Activated T-cell treated with anti-CD3 and anti-CD28 coated beads, Interleukin-2, amount 50 U/mL, for 72 hours (primary cell): ENCODE data around the gene RPS15A. TPM values are rescaled to one million over a fixed set of nuclear protein-coding genes. Genes with fewer than 3 reads are reported as not detected.

ENCODE experiments used
- ATAC-seq, 2 donors: fragments of 150-1000 bp; cut with Tn5 transposase; replicated peaks in 1 of 2; 2 replicates each; pipeline ENCODE4 v1.10.0; 2021; ENCODE audit warnings: moderate library complexity in 2 of 2, mild to moderate bottlenecking in 1 of 2
- DNase-seq, 2 donors: peaks; one replicate each; pipeline ENCODE4 v3.0.0; 2021 to 2022; ENCODE audit warnings: mixed read lengths in 1 of 2
- H3K27ac Mint-ChIP-seq: one replicate; pipeline ENCODE4 v1.8.0; 2022; ENCODE audit warnings: mild to moderate bottlenecking, moderate library complexity, mixed read lengths
- H3K27me3 Mint-ChIP-seq: one replicate; pipeline ENCODE4 v1.8.0; 2022; ENCODE audit warnings: low read depth, mixed read lengths
- H3K36me3 Mint-ChIP-seq, 2 donors: one replicate each; pipeline ENCODE4 v1.8.0; 2022; ENCODE audit warnings: mixed read lengths in 2 of 2, mild to moderate bottlenecking in 1 of 2; ENCODE audit not compliant: insufficient read depth in 2 of 2
- H3K4me1 Mint-ChIP-seq: one replicate; pipeline ENCODE4 v1.8.0; 2022; ENCODE audit warnings: low read depth, mixed read lengths
- H3K4me3 Mint-ChIP-seq, 2 donors: one replicate each; pipeline ENCODE4 v1.8.0; 2022; ENCODE audit warnings: mild to moderate bottlenecking in 2 of 2, mixed read lengths in 2 of 2, moderate library complexity in 2 of 2
- H3K9me3 Mint-ChIP-seq, 2 donors: one replicate each; pipeline ENCODE4 v1.8.0; 2022; ENCODE audit warnings: mixed read lengths in 2 of 2
- total RNA-seq, 2 donors: library from RNA; stranded (reverse); gene quantifications; one replicate each; pipeline ENCODE4 v1.2.3, GENCODE V29; 2022

Gene RPS15A
- total RNA-seq, 2 donors from 2014 or later: 2,952 to 3,046 TPM

DNA sequence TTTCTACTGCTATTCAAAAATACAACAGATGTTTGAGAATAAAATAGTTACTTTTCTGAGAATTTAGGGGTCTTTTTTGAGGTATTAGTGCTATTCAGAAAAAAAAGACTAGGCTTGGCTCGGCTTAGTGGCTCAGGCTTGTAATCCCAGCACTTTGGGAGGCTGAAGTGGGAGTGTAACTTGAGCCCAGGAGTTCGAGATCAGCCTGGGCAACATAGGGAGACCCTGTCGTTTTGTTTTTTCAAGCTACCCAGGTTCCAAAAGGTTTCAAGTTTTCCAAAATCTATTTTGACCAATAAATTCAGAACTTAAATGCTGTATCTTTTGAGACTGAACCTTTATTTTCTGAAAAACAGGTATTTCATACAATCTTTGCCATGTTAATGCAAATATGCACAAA lies 14.4 kb upstream of the RPS15A start:
- ATAC-seq (no peak), DNase-seq (no peak)
- Mint-ChIP-seq H3K36me3 (peaks cover 13 to 29% of the 10 kb centered on the region in 2 donors), H3K4me1 (peaks cover 59% of the 10 kb centered on the region), H3K27me3 (no peaks in the 10 kb centered on the region), H3K27ac (peak overlapping the region; percentile 97), H3K9me3 (no peaks in the 10 kb centered on the region), H3K4me3 (peak overlapping the region in 1 of 2 donors; percentile 91)

DNA sequence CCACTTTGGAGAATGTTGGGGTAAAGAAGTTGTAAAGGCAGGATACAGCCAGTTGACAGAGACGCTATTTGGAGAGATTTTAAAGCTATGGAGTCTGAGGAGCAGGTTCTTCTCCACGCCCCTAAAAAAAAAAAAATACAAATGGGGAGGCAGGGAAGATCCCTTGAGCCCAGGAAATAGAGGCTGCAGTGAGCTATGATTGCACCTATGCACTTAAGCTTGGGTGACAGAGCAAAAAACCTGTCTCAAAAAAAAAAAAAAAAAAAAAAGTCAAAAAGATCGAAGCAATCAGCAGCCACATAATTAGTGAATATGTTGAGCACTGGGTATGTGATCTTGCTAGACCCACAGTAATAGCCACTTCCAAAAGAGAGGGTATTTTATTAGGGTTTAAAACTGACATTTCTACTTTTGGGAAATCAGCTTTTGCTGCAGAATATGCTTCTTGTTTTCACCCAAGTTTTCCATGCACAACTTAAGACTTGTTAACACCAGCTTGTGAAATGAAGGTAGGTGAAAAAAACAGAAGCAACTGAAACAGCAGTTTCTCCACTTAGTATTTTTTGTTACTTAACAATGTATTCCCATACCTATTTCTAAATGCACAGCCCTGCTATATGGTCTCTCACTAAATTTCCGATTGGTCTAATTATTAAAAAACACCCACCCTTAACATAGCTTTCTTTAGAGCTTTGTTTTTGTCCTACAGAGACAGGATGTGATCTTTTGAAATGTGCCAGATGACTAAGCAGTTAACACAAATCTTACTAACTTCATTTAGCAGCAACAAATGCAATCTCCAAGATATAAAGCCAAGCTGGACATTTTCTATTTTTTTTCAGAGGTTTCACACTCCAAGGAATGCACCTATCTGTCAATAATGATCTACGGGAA lies 13.7 kb upstream of the RPS15A start:
- peak overlapping the region; percentile 91 to 96 for H3K4me3 Mint-ChIP-seq
- H3K36me3 Mint-ChIP-seq: peaks cover 9 to 23% of the 10 kb centered on the region in 2 donors
- ATAC-seq (no peak), DNase-seq (no peak)
- H3K4me1 Mint-ChIP-seq: peaks cover 66% of the 10 kb centered on the region
- H3K27ac Mint-ChIP-seq: peak overlapping the region; percentile 97
- H3K9me3 Mint-ChIP-seq: no peaks in the 10 kb centered on the region
- H3K27me3 Mint-ChIP-seq: no peaks in the 10 kb centered on the region

DNA sequence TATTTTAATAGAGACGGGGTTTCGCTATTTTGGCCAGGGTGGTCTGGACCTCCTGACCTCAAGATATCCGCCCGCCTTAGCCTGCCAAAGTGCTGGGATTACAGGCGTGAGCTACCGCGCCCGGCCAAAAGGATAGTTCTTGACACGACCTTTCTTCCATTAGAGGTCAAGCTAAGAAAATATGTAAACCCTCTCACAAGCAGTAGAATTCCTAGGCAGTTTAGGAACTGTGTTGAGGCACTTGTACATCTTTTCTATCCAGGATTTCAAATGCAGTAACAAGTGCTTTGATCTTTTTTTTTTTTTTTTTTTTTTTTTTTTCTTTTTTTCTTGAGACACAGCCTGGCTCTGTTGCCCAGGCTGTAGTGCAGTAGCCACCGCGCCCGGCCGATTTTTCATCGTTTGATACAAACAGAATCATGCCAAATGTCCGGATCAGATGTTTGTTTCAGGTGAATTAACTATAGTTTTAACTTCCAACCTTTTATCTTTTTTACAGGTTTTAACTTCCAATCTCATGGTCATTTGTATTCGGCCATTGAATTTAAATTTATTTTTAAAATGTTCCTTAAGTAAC lies 12.7 kb upstream of the RPS15A start:
- Mint-ChIP-seq H3K9me3 (no peaks in the 10 kb centered on the region), H3K4me3 (peak overlapping the region; percentile 96 to 98), H3K27ac (peak overlapping the region; percentile 89), H3K4me1 (peaks cover 76% of the 10 kb centered on the region), H3K36me3 (peaks cover 5 to 18% of the 10 kb centered on the region in 2 donors), H3K27me3 (no peaks in the 10 kb centered on the region)
- ATAC-seq (no peak), DNase-seq (no peak)

DNA sequence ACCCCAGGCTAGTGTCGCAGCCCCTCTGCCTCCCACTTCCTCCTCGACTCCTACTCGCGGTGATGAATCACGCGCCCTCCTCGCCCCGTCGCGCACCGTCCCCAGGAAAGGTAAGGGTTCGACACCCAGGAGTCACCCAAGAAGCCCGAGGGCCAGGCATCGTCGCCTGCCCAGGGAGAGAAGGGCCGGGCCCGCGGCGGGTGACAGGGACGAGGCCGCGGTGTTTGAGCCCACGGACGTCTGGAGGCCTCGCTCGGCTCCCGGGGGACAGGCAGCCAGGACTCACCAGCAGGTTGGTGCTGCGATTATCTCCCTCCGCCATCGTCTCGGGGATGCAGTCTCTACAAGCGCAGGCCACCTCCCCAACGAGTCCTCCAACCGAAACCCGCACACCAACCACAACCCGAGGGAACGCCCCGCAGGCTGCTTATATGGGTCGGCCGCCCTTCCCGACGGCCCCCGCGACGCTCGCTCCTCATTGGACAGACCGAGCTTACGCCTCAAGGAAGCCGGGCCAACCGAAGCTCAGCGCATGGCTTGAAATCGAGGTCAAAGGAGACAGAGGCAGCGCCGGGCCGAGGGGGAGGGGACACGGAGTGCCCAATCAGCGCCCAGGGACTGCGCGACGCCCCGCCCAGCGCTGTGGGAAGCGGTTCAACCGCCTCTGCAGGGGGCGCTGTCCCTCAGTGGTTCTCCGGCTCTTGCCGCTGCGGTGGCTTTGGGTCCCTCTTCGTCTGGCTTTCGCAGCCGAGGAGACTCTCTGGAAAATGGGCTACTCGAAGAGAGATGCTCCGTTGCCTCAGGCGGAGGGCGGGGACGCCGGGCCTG lies 11.2 kb upstream of the RPS15A start, which contains the start of gene ARL6IP1:
TSS of gene ARL6IP1 (minus strand) at position 405 of the 828 bp plus-strand sequence. CDS start at position 322, 83 bp downstream.
- DNase-seq (peak; percentile 99), ATAC-seq (peak; percentile 94 to 96)
- H3K4me3 Mint-ChIP-seq: peak within 1 kb of the TSS; percentile 96 to 98
- peak within 1 kb of the TSS; percentile 96 for H3K27ac Mint-ChIP-seq
- H3K36me3 Mint-ChIP-seq: peaks cover 5 to 25% of the 10 kb centered on the region in 2 donors
- peaks cover 82% of the 10 kb centered on the region for H3K4me1 Mint-ChIP-seq
- H3K27me3 Mint-ChIP-seq: no peaks in the 10 kb centered on the region
- no peaks in the 10 kb centered on the region for H3K9me3 Mint-ChIP-seq

DNA sequence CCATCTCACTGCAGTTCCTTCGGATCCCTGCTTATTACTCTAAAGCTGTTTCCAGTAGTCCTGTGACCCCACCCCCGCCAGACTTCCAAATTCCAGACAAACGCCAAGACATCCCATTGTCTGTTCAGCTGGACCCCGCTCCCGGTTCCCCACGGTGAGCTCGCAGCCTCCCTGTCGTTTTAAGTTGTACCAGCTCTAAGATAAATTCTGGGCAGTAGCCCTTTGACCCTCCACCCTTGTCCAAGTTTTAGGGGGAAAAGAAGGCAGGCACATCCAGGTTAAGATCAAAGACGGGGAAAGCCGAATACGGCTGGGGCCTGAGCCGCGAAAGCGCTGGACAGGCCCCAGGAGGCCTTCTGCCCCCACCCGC lies 10.6 kb upstream of the RPS15A start:
- Mint-ChIP-seq H3K4me3 (peak overlapping the region; percentile 96 to 98), H3K36me3 (peaks cover 9 to 30% of the 10 kb centered on the region in 2 donors), H3K9me3 (no peaks in the 10 kb centered on the region), H3K4me1 (peaks cover 82% of the 10 kb centered on the region), H3K27ac (peak overlapping the region; percentile 96), H3K27me3 (no peaks in the 10 kb centered on the region)
- DNase-seq (no peak), ATAC-seq (no peak)

DNA sequence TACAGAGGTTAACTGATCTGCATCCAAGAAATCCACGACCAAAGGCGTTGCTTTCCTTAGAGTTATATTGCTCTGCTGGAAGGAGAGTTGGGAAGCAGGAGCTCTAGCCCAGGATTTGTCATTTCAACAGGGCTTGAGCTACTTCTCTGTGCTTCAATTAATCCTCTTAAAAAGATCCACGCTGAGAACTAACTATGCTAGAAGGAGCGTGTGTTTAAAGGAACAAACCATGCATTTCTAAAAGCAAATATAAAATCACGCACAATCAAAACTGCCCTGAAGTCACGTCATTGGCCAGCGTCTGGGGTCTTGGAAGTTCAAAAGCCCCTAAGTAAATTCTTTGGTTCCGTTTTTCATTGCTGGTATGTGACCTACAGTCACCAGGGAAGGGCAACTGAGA lies 10.2 kb upstream of the RPS15A start:
- Mint-ChIP-seq H3K4me1 (peaks cover 81% of the 10 kb centered on the region), H3K9me3 (no peaks in the 10 kb centered on the region), H3K27ac (peak overlapping the region; percentile 96), H3K4me3 (peak overlapping the region; percentile 96 to 98), H3K36me3 (peaks cover 9 to 30% of the 10 kb centered on the region in 2 donors), H3K27me3 (no peaks in the 10 kb centered on the region)
- DNase-seq (no peak), ATAC-seq (no peak)

DNA sequence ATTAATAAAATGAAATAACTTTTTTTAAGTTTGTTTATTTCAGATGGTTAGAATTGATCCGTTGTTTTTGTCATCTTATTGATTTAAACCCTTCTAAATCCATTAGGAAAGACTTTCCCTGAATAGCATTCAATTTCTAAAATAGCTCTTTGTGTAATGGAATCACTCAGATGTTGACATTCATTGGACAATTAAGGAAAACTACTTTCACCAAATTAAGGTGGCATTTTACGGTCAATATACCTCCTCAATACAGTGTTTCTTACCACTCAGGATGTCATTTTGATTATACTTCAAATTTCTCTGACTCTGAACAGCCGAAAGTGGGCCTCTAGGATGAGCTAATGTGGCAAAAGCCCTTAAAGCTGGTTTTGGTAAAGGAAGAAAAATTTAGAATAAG lies 9.4 kb upstream of the RPS15A start:
- Mint-ChIP-seq H3K27me3 (no peaks in the 10 kb centered on the region), H3K36me3 (peaks cover 9 to 33% of the 10 kb centered on the region in 2 donors), H3K4me3 (peak overlapping the region; percentile 96 to 98), H3K4me1 (peaks cover 75% of the 10 kb centered on the region), H3K9me3 (no peaks in the 10 kb centered on the region), H3K27ac (peak overlapping the region; percentile 65)
- DNase-seq (no peak), ATAC-seq (no peak)

DNA sequence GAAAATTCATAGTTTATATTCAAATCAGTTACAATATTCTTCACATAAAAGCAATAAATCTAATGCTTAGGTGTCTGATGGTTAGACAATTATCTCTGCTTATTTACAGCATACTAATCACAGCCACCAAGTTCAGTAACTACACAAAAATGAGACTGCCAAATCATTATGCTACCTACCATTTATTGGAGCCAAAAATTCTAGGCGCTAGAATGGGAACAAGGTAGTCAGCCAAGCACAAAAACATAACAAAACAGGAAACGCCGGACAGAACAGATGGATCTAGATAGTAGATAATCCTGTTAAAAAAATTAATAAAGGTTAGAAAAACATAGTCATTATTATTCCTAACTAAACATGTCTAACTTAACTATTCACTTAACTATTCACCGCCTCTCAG lies 7.6 kb upstream of the RPS15A start:
- H3K4me3 Mint-ChIP-seq: no peak overlapping the region
- no peaks in the 10 kb centered on the region for H3K27me3 Mint-ChIP-seq
- DNase-seq (no peak), ATAC-seq (no peak)
- peaks cover 12 to 38% of the 10 kb centered on the region in 2 donors for H3K36me3 Mint-ChIP-seq
- H3K9me3 Mint-ChIP-seq: no peaks in the 10 kb centered on the region
- peaks cover 62% of the 10 kb centered on the region for H3K4me1 Mint-ChIP-seq
- H3K27ac Mint-ChIP-seq: no peak overlapping the region

DNA sequence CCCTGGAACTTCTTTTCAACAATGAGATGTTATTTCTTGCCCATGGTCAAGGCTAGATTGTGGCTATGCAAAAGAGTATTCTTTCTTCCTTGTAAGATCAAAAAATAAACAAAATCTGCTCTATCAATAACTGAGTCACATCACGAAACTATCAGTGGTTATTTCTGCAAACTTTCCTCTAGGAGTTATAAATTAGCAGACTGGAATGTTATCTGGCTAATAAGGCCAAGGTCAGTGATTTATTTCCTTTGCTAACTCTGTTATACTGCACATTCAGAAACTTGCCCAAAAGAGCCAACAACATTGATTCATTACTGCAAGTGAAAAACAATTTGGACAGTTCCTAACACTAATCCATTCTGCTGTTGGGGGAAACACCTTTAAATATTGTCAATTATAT lies 6.2 kb upstream of the RPS15A start:
- no peak for ATAC-seq
- peaks cover 57% of the 10 kb centered on the region for H3K4me1 Mint-ChIP-seq
- no peaks in the 10 kb centered on the region for H3K9me3 Mint-ChIP-seq
- H3K27ac Mint-ChIP-seq: peak overlapping the region; percentile 38
- H3K36me3 Mint-ChIP-seq: peaks cover 11 to 47% of the 10 kb centered on the region in 2 donors
- no peaks in the 10 kb centered on the region for H3K27me3 Mint-ChIP-seq
- no peak for DNase-seq
- no peak overlapping the region for H3K4me3 Mint-ChIP-seq

DNA sequence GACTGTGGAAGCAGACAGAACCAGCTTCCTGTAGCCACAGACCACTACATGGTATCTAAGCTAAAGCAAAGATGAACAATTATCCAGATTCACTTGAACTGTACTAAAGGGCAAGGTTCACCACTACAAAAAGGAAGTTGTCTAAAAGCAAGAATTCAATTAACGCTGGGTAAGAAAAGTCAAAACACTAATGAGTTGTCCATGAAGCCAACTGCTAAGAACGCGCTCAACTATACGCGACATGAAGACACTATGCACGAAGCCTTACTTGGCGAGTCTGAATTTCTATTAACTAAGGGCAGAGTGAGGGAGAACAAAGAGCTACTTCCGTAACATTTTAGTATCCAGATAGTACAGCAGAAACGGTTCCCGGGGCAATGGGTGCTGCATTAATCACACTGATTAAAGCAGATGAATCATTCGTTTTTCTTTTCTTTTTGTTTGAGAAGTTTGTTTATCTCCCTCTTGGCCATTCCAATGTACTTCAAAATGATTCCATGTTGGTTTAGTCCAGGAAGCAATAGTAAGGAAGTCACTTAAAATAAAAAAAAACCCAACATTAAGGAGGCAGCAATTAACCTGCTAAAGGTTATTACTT lies 2.8 kb upstream of the RPS15A start:
- Mint-ChIP-seq H3K4me3 (no peak overlapping the region), H3K27ac (peak overlapping the region; percentile 72)
- ATAC-seq: no peak

DNA sequence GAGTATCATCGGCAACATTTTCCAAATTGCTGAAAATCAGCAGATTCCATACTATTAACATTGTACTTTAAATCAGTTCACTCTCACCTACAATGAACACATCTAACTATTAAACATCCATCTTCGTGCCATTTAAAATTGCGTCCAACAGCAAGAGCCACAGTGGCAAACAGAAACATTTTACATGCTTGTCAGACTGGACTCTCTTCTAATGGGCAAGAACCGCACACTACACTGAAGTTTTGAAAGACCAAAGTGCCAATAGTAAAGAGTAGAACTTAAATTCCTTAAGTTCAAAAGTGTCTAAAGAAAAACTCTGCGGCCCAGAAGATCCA lies 652 bp downstream of the RPS15A start:
- Mint-ChIP-seq H3K4me1 (peaks cover 72% of the 10 kb centered on the region), H3K9me3 (peaks cover 0 to 1% of the 10 kb centered on the region in 2 donors), H3K27me3 (no peaks in the 10 kb centered on the region), H3K36me3 (peaks cover 46 to 72% of the 10 kb centered on the region in 2 donors), H3K27ac (peak overlapping the region; percentile 99), H3K4me3 (peak overlapping the region; percentile 94 to 99)
- DNase-seq: no peak
- no peak for ATAC-seq

More for the DNA sequence above, 2.8 kb upstream of the RPS15A start:
- peaks cover 28 to 57% of the 10 kb centered on the region in 2 donors for H3K36me3 Mint-ChIP-seq
- no peaks in the 10 kb centered on the region for H3K27me3 Mint-ChIP-seq
- H3K9me3 Mint-ChIP-seq: no peaks in the 10 kb centered on the region
- no peak for DNase-seq
- H3K4me1 Mint-ChIP-seq: peaks cover 58% of the 10 kb centered on the region

DNA sequence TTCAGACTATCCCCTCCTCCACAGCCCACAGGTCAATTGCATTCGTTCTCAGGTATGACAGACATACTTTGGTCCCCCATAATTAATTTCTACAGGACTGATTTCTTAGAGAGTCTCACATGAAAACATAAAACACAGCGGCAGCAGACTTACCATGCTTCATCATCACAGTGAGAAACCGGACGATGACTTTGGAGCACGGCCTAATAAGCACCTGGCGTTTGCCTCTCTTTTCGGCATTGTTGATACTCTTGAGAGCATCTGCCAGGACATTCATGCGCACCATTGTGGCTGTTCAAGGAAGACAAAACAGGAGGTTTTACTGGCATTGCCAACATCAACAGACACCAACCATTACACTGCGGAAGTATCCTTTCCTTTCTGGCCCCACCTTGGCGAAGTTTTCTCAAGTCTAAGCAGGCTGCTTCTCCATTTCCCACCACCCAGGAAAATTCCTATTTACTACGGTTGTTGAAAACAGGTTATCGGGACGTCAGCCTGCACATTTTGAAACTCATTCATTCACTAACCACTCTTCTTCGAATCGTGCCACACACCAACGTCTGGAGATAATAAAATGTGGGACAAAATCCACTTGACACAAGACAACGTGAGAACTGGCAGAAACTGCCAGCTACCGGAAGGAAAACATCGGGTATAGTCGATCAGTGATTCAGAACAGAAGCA lies 1.2 kb downstream of the RPS15A start:
- no peak for DNase-seq
- ATAC-seq: no peak
- peak overlapping the region; percentile 94 to 99 for H3K4me3 Mint-ChIP-seq
- no peaks in the 10 kb centered on the region for H3K27me3 Mint-ChIP-seq
- H3K4me1 Mint-ChIP-seq: peaks cover 75% of the 10 kb centered on the region
- peaks cover 0 to 1% of the 10 kb centered on the region in 2 donors for H3K9me3 Mint-ChIP-seq
- H3K27ac Mint-ChIP-seq: peak overlapping the region; percentile 99
- peaks cover 46 to 72% of the 10 kb centered on the region in 2 donors for H3K36me3 Mint-ChIP-seq
